22Rv1 (cell line): ENCODE results near the gene ZBTB11.

Experiments
- ZFX ChIP-seq: fragments of 450-650 bp; IDR thresholded peaks from 2 replicates; pipeline ENCODE4 v1.6.1; 2017; ENCODE audit warnings: antibody characterized with exemption, borderline replicate concordance
- TF ChIP-seq, protein P1 (sequence below): fragments of 450-650 bp; IDR thresholded peaks from 2 replicates; pipeline ENCODE4 v1.5.1; 2017; ENCODE audit warnings: mild to moderate bottlenecking

DNA sequence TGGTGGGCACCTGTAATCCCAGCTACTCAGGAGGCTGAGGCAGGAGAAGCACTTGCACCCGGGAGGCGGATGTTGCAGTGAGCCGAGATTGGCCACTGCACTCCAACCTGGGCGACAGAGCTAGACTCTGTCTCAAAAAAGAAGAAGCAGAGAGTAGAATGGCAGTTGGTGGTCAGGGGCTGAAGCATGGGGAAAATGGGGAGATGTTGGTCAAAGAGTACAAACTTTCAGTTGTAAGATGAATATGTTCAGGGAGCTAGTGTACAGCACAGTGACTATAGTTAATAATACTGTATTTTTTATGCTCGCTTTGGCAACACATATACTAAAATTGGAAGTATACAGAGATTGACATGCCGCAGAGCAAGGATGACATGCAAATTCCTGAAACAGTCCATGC lies 61.4 kb downstream of the ZBTB11 start:
- TF ChIP-seq, protein P1, sequence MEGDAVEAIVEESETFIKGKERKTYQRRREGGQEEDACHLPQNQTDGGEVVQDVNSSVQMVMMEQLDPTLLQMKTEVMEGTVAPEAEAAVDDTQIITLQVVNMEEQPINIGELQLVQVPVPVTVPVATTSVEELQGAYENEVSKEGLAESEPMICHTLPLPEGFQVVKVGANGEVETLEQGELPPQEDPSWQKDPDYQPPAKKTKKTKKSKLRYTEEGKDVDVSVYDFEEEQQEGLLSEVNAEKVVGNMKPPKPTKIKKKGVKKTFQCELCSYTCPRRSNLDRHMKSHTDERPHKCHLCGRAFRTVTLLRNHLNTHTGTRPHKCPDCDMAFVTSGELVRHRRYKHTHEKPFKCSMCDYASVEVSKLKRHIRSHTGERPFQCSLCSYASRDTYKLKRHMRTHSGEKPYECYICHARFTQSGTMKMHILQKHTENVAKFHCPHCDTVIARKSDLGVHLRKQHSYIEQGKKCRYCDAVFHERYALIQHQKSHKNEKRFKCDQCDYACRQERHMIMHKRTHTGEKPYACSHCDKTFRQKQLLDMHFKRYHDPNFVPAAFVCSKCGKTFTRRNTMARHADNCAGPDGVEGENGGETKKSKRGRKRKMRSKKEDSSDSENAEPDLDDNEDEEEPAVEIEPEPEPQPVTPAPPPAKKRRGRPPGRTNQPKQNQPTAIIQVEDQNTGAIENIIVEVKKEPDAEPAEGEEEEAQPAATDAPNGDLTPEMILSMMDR = no peak
- TF ChIP-seq ZFX = no peak
